Activated T-helper 1 cell treated with anti-CD3 and anti-CD28 coated beads, Interleukin-12 subunit alpha, Interleukin-12 subunit beta, Interleukin-2, Interleukin-4 antibody, amounts not matched to agents 30 ng/mL and 10 ng/mL and 1 ng/mL, durations not matched to agents 14 hours and 24 hours and 36 hours (primary cell): ENCODE data around the gene DIAPH3. TPM values are rescaled to one million over a fixed set of nuclear protein-coding genes. Genes with fewer than 3 reads are reported as not detected.

Experiments used
- DNase-seq: peaks from one replicate; pipeline ENCODE4 v3.0.0; 2021; ENCODE audit warnings: low spot score
- H3K27ac Mint-ChIP-seq: one replicate; pipeline ENCODE4 v1.8.0; 2021; ENCODE audit warnings: mild to moderate bottlenecking, mixed read lengths
- H3K27me3 Mint-ChIP-seq: one replicate; pipeline ENCODE4 v1.8.0; 2022; ENCODE audit warnings: mild to moderate bottlenecking, moderate library complexity, mixed read lengths; ENCODE audit not compliant: insufficient read depth
- H3K36me3 Mint-ChIP-seq: one replicate; pipeline ENCODE4 v1.8.0; 2021; ENCODE audit warnings: low read depth, mixed read lengths
- H3K4me1 Mint-ChIP-seq: one replicate; pipeline ENCODE4 v1.8.0; 2021; ENCODE audit warnings: low read depth, mixed read lengths
- H3K4me3 Mint-ChIP-seq: one replicate; pipeline ENCODE4 v1.8.0; 2021; ENCODE audit warnings: mild to moderate bottlenecking, moderate library complexity, mixed read lengths
- H3K9me3 Mint-ChIP-seq: one replicate; pipeline ENCODE4 v1.8.0; 2021; ENCODE audit warnings: mixed read lengths
- intact Hi-C: fragments of 100-400 bp; cut with micrococcal nuclease; formaldehyde crosslinking; loops from one replicate; pipeline ENCODE4 v1.15.1; 2024
- total RNA-seq: library from RNA; stranded (reverse); gene quantifications from 2 replicates; pipeline ENCODE4 v1.2.3, GENCODE V29; 2022

Gene DIAPH3
- total RNA-seq, 1 donor from 2014 or later = 22.8 TPM

GRCh38 chr13:59746291-59746962, 417.3 kb downstream of the DIAPH3 start:
- Mint-ChIP-seq H3K27me3 (no peaks in the 10 kb centered on the region), H3K27ac (no peak overlapping the region), H3K9me3 (no peaks in the 10 kb centered on the region), H3K4me3 (no peak overlapping the region), H3K4me1 (peaks cover 6% of the 10 kb centered on the region), H3K36me3 (no peaks in the 10 kb centered on the region)
- intact Hi-C loops = no loop called here
- DNase-seq = no peak

GRCh38 chr13:59745392-59745788, 418.3 kb downstream of the DIAPH3 start:
- Mint-ChIP-seq H3K4me3 (no peak overlapping the region), H3K27ac (no peak overlapping the region), H3K27me3 (no peaks in the 10 kb centered on the region), H3K36me3 (no peaks in the 10 kb centered on the region), H3K9me3 (no peaks in the 10 kb centered on the region), H3K4me1 (peaks cover 6% of the 10 kb centered on the region)
- intact Hi-C loops = no loop called here
- DNase-seq = no peak

- H3K9me3 Mint-ChIP-seq = no peaks in the 10 kb centered on the region
- no peak overlapping the region for H3K27ac Mint-ChIP-seq
- H3K27me3 Mint-ChIP-seq = no peaks in the 10 kb centered on the region
- no peaks in the 10 kb centered on the region for H3K36me3 Mint-ChIP-seq
- peaks cover 6% of the 10 kb centered on the region for H3K4me1 Mint-ChIP-seq
- DNase-seq = no peak
- intact Hi-C loops = no loop called here
- H3K4me3 Mint-ChIP-seq = no peak overlapping the region
These were observed 418.9 kb downstream of the DIAPH3 start for GRCh38 chr13:59744747-59745391.

GRCh38 chr13:59743195-59743594, 420.5 kb downstream of the DIAPH3 start:
- Mint-ChIP-seq H3K27me3 (no peaks in the 10 kb centered on the region), H3K4me3 (no peak overlapping the region), H3K9me3 (no peaks in the 10 kb centered on the region)

GRCh38 chr13:59742467-59742866, 421.3 kb downstream of the DIAPH3 start:
- intact Hi-C loops = no loop called here
- Mint-ChIP-seq H3K36me3 (no peaks in the 10 kb centered on the region), H3K9me3 (no peaks in the 10 kb centered on the region), H3K4me1 (peaks cover 6% of the 10 kb centered on the region), H3K4me3 (no peak overlapping the region), H3K27ac (no peak overlapping the region), H3K27me3 (no peaks in the 10 kb centered on the region)
- DNase-seq = no peak

More at GRCh38 chr13:59743195-59743594, 420.5 kb downstream of the DIAPH3 start:
- intact Hi-C loops = no loop called here
- no peaks in the 10 kb centered on the region for H3K36me3 Mint-ChIP-seq
- H3K27ac Mint-ChIP-seq = no peak overlapping the region
- no peak for DNase-seq
- peaks cover 6% of the 10 kb centered on the region for H3K4me1 Mint-ChIP-seq

GRCh38 chr13:59738921-59739320, 424.8 kb downstream of the DIAPH3 start:
- intact Hi-C loops = no loop called here
- no peak for DNase-seq
- Mint-ChIP-seq H3K9me3 (no peaks in the 10 kb centered on the region), H3K27me3 (no peaks in the 10 kb centered on the region), H3K4me3 (no peak overlapping the region), H3K27ac (no peak overlapping the region), H3K4me1 (no peaks in the 10 kb centered on the region), H3K36me3 (no peaks in the 10 kb centered on the region)

- Mint-ChIP-seq H3K36me3 (no peaks in the 10 kb centered on the region), H3K4me3 (no peak overlapping the region), H3K4me1 (no peaks in the 10 kb centered on the region), H3K27ac (no peak overlapping the region), H3K9me3 (no peaks in the 10 kb centered on the region), H3K27me3 (no peaks in the 10 kb centered on the region)
- intact Hi-C loops = no loop called here
- DNase-seq = no peak
These were observed 429.3 kb downstream of the DIAPH3 start for GRCh38 chr13:59734393-59734792.

GRCh38 chr13:59733744-59734143, 430.0 kb downstream of the DIAPH3 start:
- no peaks in the 10 kb centered on the region for H3K9me3 Mint-ChIP-seq
- no peaks in the 10 kb centered on the region for H3K4me1 Mint-ChIP-seq
- no peaks in the 10 kb centered on the region for H3K27me3 Mint-ChIP-seq
- no peak overlapping the region for H3K27ac Mint-ChIP-seq
- intact Hi-C loops = no loop called here
- DNase-seq = no peak
- H3K4me3 Mint-ChIP-seq = no peak overlapping the region
- H3K36me3 Mint-ChIP-seq = no peaks in the 10 kb centered on the region

GRCh38 chr13:59730026-59730425, 433.7 kb downstream of the DIAPH3 start:
- H3K27me3 Mint-ChIP-seq = no peaks in the 10 kb centered on the region

GRCh38 chr13:59728896-59729545, 434.7 kb downstream of the DIAPH3 start:
- no peak overlapping the region for H3K4me3 Mint-ChIP-seq
- H3K4me1 Mint-ChIP-seq = no peaks in the 10 kb centered on the region
- no peaks in the 10 kb centered on the region for H3K9me3 Mint-ChIP-seq
- H3K27me3 Mint-ChIP-seq = no peaks in the 10 kb centered on the region
- H3K27ac Mint-ChIP-seq = no peak overlapping the region
- no peaks in the 10 kb centered on the region for H3K36me3 Mint-ChIP-seq
- DNase-seq = no peak
- intact Hi-C loops = no loop called here

More at GRCh38 chr13:59730026-59730425, 433.7 kb downstream of the DIAPH3 start:
- no peaks in the 10 kb centered on the region for H3K36me3 Mint-ChIP-seq
- intact Hi-C loops = no loop called here
- H3K4me3 Mint-ChIP-seq = no peak overlapping the region
- H3K9me3 Mint-ChIP-seq = no peaks in the 10 kb centered on the region
- H3K27ac Mint-ChIP-seq = no peak overlapping the region
- H3K4me1 Mint-ChIP-seq = no peaks in the 10 kb centered on the region
- no peak for DNase-seq

GRCh38 chr13:59721926-59722910, 441.5 kb downstream of the DIAPH3 start:
- H3K4me1 Mint-ChIP-seq = peaks cover 10% of the 10 kb centered on the region
- no peak for DNase-seq
- no peak overlapping the region for H3K4me3 Mint-ChIP-seq
- H3K27ac Mint-ChIP-seq = no peak overlapping the region
- intact Hi-C loops = no loop called here
- H3K27me3 Mint-ChIP-seq = no peaks in the 10 kb centered on the region
- no peaks in the 10 kb centered on the region for H3K36me3 Mint-ChIP-seq
- no peaks in the 10 kb centered on the region for H3K9me3 Mint-ChIP-seq

GRCh38 chr13:59715611-59716010, 448.1 kb downstream of the DIAPH3 start:
- H3K9me3 Mint-ChIP-seq = no peaks in the 10 kb centered on the region
- DNase-seq = no peak
- H3K4me3 Mint-ChIP-seq = no peak overlapping the region
- intact Hi-C loops = no loop called here
- H3K36me3 Mint-ChIP-seq = no peaks in the 10 kb centered on the region
- no peaks in the 10 kb centered on the region for H3K27me3 Mint-ChIP-seq
- no peaks in the 10 kb centered on the region for H3K4me1 Mint-ChIP-seq
- H3K27ac Mint-ChIP-seq = no peak overlapping the region
